HPDE6-E6E7 (cell line): ENCODE results near the gene MFNG.

Experiments
- DNase-seq: peaks from one replicate; pipeline ENCODE4 v3.0.0; 2011; ENCODE audit warnings: missing footprints; ENCODE audit errors: extremely low spot score

Gene MFNG

DNA sequence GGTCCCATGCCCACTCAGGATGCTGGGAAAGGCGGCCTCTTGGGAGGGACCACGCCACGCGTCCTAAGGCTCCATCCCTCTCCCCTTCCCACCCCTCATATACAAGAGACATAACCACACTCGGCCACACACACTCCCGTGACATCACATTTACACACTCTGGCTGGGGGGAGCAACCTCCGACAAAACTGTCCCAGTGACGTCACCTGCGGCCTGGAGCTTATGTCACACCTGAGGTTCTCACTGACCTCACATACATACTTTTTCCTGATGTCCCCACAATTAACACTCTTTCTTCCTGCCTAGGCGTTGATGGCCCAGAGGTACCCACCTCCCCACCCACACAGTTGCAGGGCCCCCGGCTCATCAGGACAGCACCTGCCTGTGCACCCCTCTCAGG lies 60.8 kb downstream of the MFNG start:
- no peak for DNase-seq

DNA sequence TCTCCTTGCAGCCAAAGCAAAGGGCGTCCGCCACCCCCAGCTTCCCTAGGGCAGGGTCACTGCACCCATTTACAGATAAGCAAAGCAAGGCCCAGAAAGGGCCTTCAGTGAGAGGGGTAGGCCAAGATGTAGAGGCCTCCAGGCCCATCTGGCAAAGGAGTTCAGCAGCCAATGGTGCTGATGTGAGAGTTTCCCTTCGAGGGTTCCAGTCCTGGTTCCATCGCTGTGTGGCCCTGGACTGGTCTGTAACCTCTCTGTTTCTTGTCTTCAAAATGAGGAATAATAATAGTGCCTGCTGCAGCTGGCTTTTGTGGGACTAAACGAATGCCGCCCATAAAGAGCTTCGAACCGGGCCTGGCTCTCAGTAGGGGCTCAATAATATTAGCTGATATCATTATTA lies 62.9 kb downstream of the MFNG start:
- no peak for DNase-seq

DNA sequence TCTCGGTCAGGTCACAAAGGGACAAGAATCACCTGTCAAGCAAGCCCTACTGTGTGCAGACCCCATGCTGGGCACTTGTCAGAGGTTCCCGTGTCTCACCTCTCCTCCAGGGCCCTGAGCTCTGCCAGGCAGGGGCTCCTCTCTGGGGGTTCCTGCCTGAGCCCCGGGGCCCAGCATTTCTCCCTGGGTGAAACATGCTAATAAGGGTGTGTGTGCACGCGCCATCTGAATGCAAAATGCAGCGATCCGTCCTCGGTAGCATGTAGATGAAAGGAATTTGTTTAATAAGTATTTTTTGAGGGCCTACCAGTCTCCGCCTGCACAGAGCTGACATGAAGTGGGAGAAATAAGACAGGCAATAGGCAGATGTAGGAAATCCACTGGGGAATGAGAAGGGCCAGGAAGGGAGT lies 64.7 kb downstream of the MFNG start:
- no peak for DNase-seq

DNA sequence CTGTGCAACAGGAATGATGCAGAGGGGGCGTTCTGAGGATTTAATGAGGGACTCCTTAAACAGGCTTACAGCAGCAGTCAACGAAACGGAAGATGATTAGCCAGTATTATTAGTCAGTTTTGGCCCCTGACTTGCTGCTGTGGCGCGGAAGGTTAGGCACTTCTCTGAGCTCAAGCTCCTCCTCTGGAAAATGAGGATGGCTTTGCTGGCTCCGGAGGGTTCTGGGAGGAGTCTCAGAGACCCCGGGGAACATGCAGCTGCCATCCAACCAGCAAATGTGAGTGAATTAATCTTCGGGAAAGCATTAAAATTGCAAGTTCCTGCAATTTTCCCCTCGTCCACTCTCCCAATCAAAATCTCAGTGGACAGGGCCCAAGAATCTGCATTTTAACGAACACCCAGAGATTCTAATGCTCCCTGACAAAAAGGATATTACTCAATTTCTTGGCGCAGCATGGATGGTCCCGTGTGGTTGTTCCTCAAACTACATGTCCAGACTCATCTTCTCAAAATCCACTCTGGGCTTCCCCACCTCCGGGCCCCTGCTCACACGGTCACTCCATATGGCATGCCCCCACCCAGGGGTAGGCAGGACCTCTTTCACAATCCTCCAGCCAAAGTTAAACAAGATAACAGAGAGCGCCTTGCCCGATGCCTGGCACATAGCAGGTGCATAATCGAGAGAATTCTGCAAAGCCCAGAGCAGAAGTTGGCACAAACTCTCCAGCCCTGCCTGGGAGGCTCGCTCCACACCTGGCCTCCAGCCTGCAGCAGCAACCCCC lies 65.3 kb downstream of the MFNG start:
- no peak for DNase-seq

DNA sequence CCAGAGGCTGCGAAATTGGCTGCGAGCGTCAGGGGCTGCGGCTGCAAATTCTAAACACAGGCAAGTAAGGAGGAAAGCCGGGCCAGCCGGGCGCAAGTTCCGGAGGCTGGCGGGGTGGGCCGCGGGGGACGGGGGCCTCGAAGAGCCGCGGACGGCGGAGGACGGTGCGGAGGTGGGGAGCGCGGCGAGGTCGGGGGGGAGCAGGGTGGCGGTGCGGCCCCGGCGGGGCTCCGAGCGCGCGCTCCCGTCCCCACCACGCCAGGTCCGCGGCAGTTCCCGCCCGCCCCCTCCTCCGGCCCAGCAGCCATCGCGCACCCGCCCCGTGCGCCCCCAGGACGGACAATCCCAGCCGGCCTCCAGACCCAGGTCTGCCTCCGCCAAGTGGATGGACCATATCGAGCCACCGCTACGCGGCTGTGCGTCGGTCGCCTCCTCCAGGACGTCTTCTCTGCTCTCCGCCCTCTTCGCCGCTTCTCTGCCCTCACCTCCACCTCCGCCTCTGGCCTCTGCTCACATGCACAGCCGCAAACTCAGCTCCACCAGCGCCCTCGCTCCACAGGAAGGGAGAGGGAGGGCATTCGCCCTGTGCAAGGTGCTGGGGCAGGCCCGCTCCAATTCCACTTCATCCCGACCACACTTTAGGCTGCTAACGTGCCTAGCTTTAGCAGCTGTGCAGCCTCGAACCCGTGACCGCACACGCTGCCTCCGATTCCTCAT lies 66.1 kb downstream of the MFNG start:
- DNase-seq = no peak

DNA sequence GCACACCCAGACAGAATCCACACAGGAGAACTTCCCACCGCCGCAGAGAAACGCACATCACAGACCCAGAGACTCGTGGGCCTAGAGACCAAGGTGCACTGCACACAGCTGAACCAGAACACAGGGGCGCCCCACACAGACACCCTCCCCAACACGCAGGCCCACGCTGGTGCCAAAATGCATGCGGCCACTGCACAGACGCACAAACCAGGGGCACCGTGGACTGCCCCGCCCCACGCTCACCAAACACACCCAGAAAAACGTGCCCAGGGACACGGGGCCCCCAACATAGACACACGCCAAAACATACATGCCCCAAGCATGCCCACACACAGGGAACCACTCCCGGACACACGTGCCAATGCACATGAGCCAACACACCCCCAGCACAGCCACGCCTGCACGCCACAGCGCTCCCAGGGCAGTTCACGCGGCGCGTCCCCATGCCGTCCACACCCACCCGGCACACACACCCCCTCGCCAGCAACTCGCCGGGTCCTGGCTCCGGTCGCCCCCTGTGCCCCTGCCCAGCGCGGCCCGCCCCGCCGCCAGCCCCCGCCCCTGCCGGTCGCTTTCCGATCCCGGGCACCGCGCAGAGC lies 66.7 kb downstream of the MFNG start:
- DNase-seq = no peak
